GM19099 (cell line): ENCODE measurements around the gene NKD1.

Source experiments
- POLR2A ChIP-seq: IDR thresholded peaks from 3 replicates; pipeline ENCODE4 v1.6.1; 2011; ENCODE audit warnings: low read depth; ENCODE audit not compliant: insufficient read length; ENCODE audit errors: extremely low read depth

The NKD1 gene

DNA sequence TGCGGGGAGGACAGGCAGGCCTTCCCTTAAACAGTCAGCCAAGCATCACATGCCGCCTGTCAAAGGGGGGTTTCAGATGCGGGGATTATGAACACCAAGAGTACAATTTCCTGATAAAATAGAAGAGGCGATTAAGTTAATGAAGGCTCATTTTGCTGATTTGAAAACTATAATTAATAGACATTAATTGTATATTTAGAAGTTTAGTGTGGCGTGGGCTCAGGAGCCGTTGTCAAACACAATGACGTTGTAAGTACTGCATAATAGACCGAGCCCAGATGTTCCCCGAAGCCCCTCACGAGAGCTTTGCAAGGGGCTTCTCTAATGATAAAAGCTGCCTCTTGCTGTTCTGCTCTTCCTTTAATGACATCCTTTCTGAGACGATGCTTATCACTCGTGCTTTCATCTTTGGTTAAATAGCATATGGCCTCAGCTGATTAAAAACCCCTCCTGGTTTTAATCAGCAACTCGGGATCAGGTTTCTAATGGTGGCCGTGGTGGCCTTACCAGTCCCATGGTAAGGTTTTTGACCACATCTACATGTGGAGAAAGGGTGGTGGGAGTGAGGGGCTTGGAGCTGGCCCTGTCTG, 104.7 kb downstream of the NKD1 start:
- no peak for TF ChIP-seq POLR2A

DNA sequence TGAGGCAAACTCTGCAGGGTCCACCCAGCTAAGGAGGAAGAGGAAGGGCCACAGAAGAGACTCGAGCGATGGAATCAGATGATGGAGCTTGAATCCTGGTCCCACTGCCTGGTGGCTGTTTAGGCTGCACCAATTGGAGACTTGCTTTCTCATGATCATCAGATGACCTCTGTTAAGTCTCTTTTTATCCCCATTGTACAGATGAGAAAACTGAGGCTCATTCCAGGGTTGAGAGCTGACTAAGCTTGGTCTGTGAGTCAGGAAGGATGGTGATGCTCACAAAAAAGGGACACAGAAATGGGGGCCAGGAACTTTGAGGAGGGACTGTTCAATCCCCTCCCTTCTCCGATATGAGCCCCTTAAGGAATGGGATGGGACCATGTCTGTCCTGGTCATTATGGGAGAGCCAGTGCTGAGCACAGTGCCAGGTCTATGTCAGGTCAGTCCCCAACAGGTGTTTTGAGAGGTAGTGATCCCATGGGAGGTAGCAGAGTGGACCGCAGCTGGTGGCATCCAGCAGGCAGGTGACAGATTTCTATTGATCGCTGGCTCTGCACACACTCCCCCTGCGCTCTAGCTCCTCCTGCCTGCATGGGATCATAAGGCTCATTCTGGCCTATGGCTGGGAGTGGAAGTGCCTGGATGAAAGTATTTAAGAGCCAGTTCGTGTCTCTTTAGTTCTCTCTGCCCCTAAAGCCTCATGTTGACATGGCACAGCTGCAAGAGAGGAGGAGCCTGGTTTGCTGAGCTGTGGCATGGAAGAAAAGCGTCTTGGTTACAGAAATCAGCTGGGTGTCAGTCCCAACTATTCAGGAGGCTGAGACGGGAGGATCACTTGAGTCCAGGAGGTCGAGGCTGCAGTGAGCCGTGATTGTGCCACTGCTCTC, 105.7 kb downstream of the NKD1 start:
- no peak for TF ChIP-seq POLR2A

- TF ChIP-seq POLR2A = no peak
These were observed 107.4 kb downstream of the NKD1 start for GRCh38 chr16:50655558-50656055.

DNA sequence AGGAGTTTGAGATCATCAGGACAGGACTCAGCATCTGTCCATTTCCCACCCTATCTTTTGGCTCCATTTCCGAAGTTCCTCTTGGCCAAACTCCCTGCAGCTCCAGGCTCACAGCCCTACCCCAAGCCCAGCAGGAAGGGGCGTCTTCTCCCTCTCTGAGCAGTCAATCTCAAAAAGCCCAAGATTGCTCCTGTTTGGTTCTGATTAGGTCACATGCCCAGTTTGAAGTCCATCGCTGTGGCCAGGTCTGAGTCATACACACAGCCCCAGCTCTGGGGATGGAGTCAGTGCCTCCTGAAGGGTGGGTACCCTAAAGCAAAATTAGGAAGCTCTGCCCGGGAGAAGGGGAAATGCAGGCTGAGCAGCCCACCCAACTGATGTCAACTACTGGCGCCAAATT, 109.0 kb downstream of the NKD1 start:
- TF ChIP-seq POLR2A = no peak

DNA sequence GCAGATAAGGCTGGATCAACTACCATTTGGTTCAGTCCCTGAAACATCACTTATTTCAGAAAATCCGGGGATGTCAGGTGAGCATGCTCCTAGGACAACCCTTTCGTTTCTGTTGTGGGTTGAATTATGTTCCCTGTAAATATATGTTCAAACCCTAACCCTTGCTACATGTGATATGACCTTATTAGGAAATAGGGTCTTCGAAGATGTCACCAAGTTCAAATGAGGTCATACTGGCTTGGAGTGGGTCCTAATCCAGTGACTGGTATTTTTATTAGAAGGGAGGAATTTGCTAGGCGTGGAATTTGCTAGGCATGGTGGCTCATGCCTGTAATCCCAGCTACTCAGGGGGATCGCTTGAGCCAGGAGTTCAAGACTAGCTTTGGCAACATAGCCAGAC, 111.6 kb downstream of the NKD1 start:
- no peak for TF ChIP-seq POLR2A

DNA sequence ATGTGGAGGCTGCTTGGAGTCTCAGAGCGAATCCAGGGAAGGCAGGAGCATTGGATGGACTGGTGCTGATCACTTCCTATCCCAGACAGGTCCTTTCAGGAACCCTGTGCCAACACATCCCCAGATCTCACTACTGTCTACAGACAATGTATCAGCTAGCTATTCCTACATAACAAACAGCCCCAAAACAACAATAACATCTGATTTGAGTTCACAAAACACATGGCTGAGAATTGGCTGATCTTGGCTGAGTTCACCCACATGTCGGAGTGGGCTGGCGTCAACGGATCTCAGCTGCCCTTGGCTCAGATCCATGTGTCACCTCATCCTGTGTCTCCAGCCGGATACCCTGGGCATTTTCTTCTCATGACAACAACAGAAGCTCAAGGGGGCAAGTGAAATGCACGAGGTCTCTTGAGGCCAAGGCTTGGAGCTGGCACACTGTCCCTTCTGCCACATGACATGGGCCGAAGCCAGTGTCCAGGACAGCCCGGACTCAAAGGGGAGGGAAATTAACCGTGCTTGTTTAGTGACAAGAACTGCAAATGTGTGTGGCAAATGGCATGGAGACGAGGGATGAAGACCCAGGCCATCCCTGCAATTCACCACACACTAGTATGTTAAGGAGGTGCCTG, 114.2 kb downstream of the NKD1 start:
- TF ChIP-seq POLR2A = no peak

- no peak for TF ChIP-seq POLR2A
These were observed 116.1 kb downstream of the NKD1 start for GRCh38 chr16:50664270-50664669.

- no peak for TF ChIP-seq POLR2A
These were observed 117.1 kb downstream of the NKD1 start for GRCh38 chr16:50665128-50665878.

DNA sequence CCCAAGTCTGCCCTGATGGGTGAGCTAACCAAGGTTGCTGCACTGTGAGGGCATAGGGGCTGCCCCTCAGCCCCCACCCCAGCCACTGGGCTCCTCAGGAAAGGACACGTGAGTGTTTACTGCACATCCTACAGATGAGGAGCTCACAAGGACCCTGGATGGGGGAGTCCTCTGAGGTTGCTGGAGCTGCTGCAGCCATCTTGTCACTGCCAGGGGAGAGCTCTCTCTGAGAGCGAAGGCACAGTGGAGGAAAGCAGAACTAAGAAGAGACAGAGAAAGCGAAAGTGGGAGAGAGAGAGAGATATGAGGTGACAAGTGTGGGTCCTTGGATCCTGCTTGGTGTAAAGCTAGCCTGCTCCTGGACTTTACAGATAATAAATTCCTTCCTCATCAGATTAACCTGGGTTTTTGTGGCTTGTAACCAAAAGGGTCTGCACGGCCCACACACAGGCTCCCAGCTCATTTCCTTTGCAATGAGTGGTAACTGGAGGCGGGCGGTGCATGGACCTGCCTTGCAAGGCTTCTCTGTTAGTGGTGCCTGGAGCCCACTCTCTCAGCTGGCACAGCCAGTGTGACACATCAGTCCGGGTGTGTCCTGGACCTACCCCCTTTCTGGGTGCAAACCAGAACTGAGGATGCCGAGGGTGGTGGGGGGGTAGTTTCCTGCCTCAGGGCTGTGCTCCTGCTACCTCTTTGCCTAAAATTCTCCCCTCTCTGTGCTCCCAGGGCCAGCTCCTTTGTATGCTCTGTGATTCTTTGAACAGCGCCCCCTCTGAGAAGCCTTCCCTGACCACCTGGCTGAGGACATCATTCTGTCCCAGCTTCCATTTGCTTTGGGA, 118.7 kb downstream of the NKD1 start:
- peak; percentile 55 for TF ChIP-seq POLR2A

DNA sequence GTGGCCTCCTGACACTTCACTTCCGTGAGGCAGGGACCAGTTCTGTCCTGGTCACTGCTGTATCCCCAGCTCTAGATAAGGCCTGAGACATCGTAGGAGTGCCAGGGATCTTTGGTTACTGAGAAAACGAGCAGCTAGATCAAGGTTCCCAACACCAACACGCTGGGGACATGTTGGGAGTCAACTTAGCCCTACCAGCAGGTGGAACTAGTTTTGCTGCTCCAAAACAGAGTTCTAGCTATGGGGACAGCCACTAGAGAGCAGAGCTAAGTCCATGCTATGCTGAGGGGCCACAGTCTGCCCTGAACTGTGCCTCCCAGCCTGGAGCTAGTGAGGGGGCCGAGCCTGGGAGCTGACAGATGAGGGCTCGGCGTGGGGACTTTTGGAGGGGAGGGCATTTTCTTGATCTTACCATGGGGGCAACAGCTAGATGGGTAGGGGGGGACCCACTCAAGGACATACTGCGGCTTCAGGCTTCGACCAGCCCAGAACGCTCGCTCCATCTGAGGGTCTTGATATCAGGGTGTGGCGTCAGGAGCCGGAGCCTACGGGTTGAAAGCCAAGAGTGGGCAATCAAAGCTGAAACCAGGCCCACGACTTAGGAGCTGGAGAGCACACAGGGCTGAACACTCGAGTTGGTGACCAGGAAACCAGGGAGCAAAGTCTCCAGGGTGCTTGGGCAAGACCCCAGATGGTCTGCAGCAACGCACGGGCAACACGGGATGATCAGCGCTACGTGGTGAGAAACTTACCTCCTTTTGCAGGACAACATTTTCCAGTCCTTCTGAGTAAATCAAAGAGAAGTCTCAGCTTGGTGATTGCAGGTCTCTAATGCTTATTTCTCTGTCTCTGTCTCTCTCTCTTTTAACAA, 119.5 kb downstream of the NKD1 start:
- no peak for TF ChIP-seq POLR2A

DNA sequence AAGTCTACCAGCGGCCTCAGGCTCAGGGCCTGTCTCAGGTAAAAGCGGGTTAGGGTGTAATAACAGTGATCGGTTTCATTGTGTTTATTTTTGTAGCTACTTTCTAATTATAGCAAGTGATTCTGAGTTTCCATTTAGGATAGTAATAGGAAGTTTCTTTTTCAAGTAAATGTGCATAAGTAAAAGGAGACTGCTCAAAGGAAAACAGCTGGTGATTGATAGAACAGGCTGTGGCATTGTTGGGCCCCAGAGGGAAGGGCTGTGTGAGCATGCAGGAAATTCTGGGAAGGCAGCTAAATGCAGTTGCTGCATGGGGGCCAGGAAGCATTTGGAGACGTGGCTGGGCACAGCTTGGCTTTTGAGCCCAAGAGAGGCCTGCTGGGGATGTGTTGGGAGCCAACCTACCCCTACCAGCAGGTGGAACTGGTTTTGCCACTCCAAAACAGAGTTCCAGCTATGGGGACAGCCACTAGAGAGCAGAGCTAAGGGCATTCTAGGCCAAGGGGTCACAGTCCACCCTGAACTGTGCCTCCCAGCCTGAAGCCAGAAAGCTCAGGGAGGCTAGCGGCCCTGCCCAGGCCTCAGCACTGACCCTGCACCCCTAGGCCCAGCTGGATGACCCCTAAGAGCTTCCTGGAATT, 120.3 kb downstream of the NKD1 start:
- TF ChIP-seq POLR2A = no peak

- TF ChIP-seq POLR2A = no peak
These were observed 121.5 kb downstream of the NKD1 start for GRCh38 chr16:50669741-50670140.

DNA sequence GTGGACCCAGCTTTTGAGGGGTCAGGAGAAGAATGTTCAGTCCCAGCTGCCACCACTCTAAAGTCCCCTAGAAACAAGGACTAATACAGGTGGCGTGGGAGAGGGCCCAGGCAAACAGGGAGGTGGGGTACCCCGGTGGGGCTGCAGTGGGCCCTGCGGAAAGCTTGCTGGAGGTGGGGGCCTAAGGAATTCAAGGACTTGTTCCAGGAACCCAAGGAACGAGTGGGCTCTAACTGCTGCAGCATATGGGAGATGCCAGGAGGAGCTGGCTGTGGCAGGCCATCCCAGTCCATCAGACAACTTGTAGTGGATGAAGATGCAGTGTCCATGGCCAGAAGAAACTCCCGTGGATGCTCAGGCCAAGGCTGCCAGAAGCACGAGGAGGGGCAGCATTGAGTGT, 122.3 kb downstream of the NKD1 start:
- no peak for TF ChIP-seq POLR2A
